GM20431 (cell line): ENCODE measurements around the gene ARL9.
"Not testable (repeated sequence)": the region's sequence is repeated elsewhere in the genome, so short reads cannot be mapped to it uniquely, and the experiment has no call there.

Experiments
- in situ Hi-C: fragments of 300-500 bp; cut with MseI, MboI; formaldehyde crosslinking; loops from one replicate; pipeline ENCODE4 v1.15.0; 2020; ENCODE audit warnings: low sequenced_read_pairs; ENCODE audit not compliant: unreplicated experiment

ARL9 gene

GRCh38 chr4:56505269-56506130, at the start of gene ARL9:
ARL9 (plus strand) TSS chr4:56505791; CDS start chr4:56505863, 72 bp downstream.
- in situ Hi-C loops, result no loop called here

- in situ Hi-C loops, result no loop called here
Observed at GRCh38 chr4:56460085-56460484, 45.5 kb upstream of the ARL9 start.

- in situ Hi-C loops, result no loop called here
Observed at GRCh38 chr4:56462157-56462556, 43.4 kb upstream of the ARL9 start.

- in situ Hi-C loops, result no loop called here
Observed at GRCh38 chr4:56463711-56464110, 41.9 kb upstream of the ARL9 start.

- in situ Hi-C loops, result no loop called here
Observed at GRCh38 chr4:56464581-56464980, 41.0 kb upstream of the ARL9 start.

GRCh38 chr4:56465599-56466295, 39.8 kb upstream of the ARL9 start:
- in situ Hi-C loops, result no loop called here

- in situ Hi-C loops, result not testable (repeated sequence)
Observed at GRCh38 chr4:56466296-56466761, 39.3 kb upstream of the ARL9 start.

GRCh38 chr4:56466910-56467283, 38.7 kb upstream of the ARL9 start:
- in situ Hi-C loops, result no loop called here

- in situ Hi-C loops, result no loop called here
Observed at GRCh38 chr4:56467284-56468096, 38.1 kb upstream of the ARL9 start, which contains the start of gene SRP72. SRP72 (plus strand) TSS chr4:56467617; CDS start chr4:56467636, 19 bp downstream.

- in situ Hi-C loops, result no loop called here
Observed at GRCh38 chr4:56468097-56468422, 37.5 kb upstream of the ARL9 start.

- in situ Hi-C loops, result no loop called here
Observed at GRCh38 chr4:56469489-56470210, 35.9 kb upstream of the ARL9 start.

- in situ Hi-C loops, result no loop called here
Observed at GRCh38 chr4:56475917-56476316, 29.7 kb upstream of the ARL9 start.

- in situ Hi-C loops, result no loop called here
Observed at GRCh38 chr4:56477192-56477702, 28.3 kb upstream of the ARL9 start.

GRCh38 chr4:56480691-56481090, 24.9 kb upstream of the ARL9 start:
- in situ Hi-C loops, result no loop called here

GRCh38 chr4:56496241-56496640, 9.3 kb upstream of the ARL9 start:
- in situ Hi-C loops, result no loop called here

- in situ Hi-C loops, result no loop called here
Observed at GRCh38 chr4:56511098-56511497, 5.5 kb downstream of the ARL9 start.

GRCh38 chr4:56512166-56512565, 6.6 kb downstream of the ARL9 start:
- in situ Hi-C loops, result no loop called here

- in situ Hi-C loops, result no loop called here
Observed at GRCh38 chr4:56513517-56513916, 7.9 kb downstream of the ARL9 start.

- in situ Hi-C loops, result no loop called here
Observed at GRCh38 chr4:56530269-56531148, 24.9 kb downstream of the ARL9 start.
